ENCODE results near the gene ARHGEF7.

GRCh38 chr13:111143865-111144540, 28.9 kb downstream of the ARHGEF7 start:
- no peak for TF ChIP-seq GATA2 (IDR thresholded peaks at IDR 0.05; ENCODE audit: low read depth, low read length)
- TF ChIP-seq GATA3 (IDR thresholded peaks at IDR 0.05; ENCODE audit: low read depth, low read length): no peak

Data from SH-SY5Y (cell line).